NT2/D1 (cell line): Measurements from ENCODE around the gene PSMC5.

Experiments used
- SUZ12 ChIP-seq: IDR thresholded peaks from 2 replicates; pipeline ENCODE4 v1.6.1; 2011; ENCODE audit not compliant: insufficient read length, insufficient read depth; ENCODE audit errors: extremely low read depth
- YY1 ChIP-seq: IDR thresholded peaks from 2 replicates; pipeline ENCODE4 v1.6.1; 2011; ENCODE audit not compliant: insufficient read length, insufficient read depth

- TF ChIP-seq SUZ12 (no peak), YY1 (no peak)
These were observed 7.4 kb upstream of the PSMC5 start for GRCh38 chr17:63819585-63820537.
